H1 (cell line): ENCODE results near the gene MYO5A. TPM values are rescaled to one million over a fixed set of nuclear protein-coding genes. Genes with fewer than 3 reads are reported as not detected.

Experiments
- CTCF ChIA-PET: fragments of 300-600 bp; sonication (Branson Sonifier 250); formaldehyde crosslinking; loops from one replicate; lab custom pipeline; 2021; ENCODE audit not compliant: partially characterized antibody; lab: Charles Lee
- POLR2A ChIA-PET: fragments of 300-600 bp; sonication (Branson Sonifier 250); formaldehyde crosslinking; loops from one replicate; lab custom pipeline; 2021; ENCODE audit warnings: inconsistent platforms; ENCODE audit not compliant: partially characterized antibody; lab: Charles Lee
- DNase-seq, 2 experiments: peaks; one replicate each; pipeline versions ENCODE4 v3.0.0 to v3.0.0-alpha.2; 2010 to 2022; ENCODE audit warnings: low spot score in 2 of 2, low read depth in 1 of 2, mixed read lengths in 1 of 2
- FAIRE-seq: peaks from 2 replicates; lab custom pipeline; 2011; peaks lifted over from hg19 to GRCh38; lab: Jason Lieb, UNC
- H2AFZ ChIP-seq: 2 replicates; pipeline ENCODE4 v1.8.1; 2012; ENCODE audit warnings: low read length, inconsistent platforms
- H2AK5ac ChIP-seq: 2 replicates; pipeline ENCODE4 v1.6.1; 2013; ENCODE audit warnings: low read depth, low read length
- H2BK120ac ChIP-seq: replicated peaks from 2 replicates; pipeline ENCODE3; 2013; ENCODE audit warnings: low read depth, low read length, inconsistent platforms
- H2BK12ac ChIP-seq: 2 replicates; pipeline ENCODE4 v1.6.1; 2013; ENCODE audit warnings: low read depth, low read length
- H2BK15ac ChIP-seq: 2 replicates; pipeline ENCODE4 v1.6.1; 2013; ENCODE audit warnings: low read length
- H2BK20ac ChIP-seq: 2 replicates; pipeline ENCODE4 v1.6.1; 2013; ENCODE audit warnings: low read length
- H2BK5ac ChIP-seq: 2 replicates; pipeline ENCODE4 v1.6.1; 2013; ENCODE audit warnings: low read depth, low read length
- H3K14ac ChIP-seq: 2 replicates; pipeline ENCODE4 v1.6.1; 2013; ENCODE audit warnings: inconsistent platforms; ENCODE audit not compliant: insufficient read length
- H3K18ac ChIP-seq: 2 replicates; pipeline ENCODE4 v1.6.1; 2013; ENCODE audit warnings: low read length; ENCODE audit errors: extremely low read depth
- H3K23ac ChIP-seq: 2 replicates; pipeline ENCODE4 v1.6.1; 2013; ENCODE audit warnings: inconsistent platforms; ENCODE audit not compliant: insufficient read length
- H3K23me2 ChIP-seq: 2 replicates; pipeline ENCODE4 v1.6.1; 2013; ENCODE audit warnings: low read depth, low read length
- H3K27ac ChIP-seq: 2 replicates; pipeline ENCODE4 v1.6.1; 2011; ENCODE audit warnings: low read depth, low read length, inconsistent platforms
- H3K27me3 ChIP-seq, 4 experiments: replicated peaks in 1 of 4; 1 replicate in 1 of 4; 2 replicates in 3 of 4; pipeline versions ENCODE4 v1.6.1 to v1.8.1; 2011 to 2013; ENCODE audit warnings: low read length in 3 of 4, mild to moderate bottlenecking in 3 of 4, inconsistent platforms in 2 of 4, mixed read lengths in 2 of 4, moderate library complexity in 1 of 4; ENCODE audit not compliant: control insufficient read depth in 3 of 4, insufficient read depth in 3 of 4; ENCODE audit errors: extremely low read depth in 1 of 4
- H3K36me3 ChIP-seq, 4 experiments: 2 replicates each; pipeline versions ENCODE4 v1.6.1 to v1.8.1; 2011 to 2013; ENCODE audit warnings: mild to moderate bottlenecking in 4 of 4, low read length in 3 of 4, moderate library complexity in 2 of 4, control low read depth in 1 of 4, inconsistent platforms in 1 of 4; ENCODE audit not compliant: insufficient read depth in 4 of 4, control insufficient read depth in 2 of 4
- H3K4ac ChIP-seq: replicated peaks from 2 replicates; pipeline ENCODE3; 2013; ENCODE audit warnings: low read length, low read depth, mixed read lengths, inconsistent platforms; ENCODE audit not compliant: insufficient read length
- H3K4me1 ChIP-seq, 4 experiments: replicated peaks in 1 of 4; 1 replicate in 1 of 4; 2 replicates in 3 of 4; pipeline versions ENCODE4 v1.6.1 to v1.8.1; 2011 to 2013; ENCODE audit warnings: low read length in 3 of 4, inconsistent platforms in 2 of 4, mixed read lengths in 1 of 4; ENCODE audit not compliant: insufficient read depth in 4 of 4, control insufficient read depth in 3 of 4
- H3K4me2 ChIP-seq, 2 experiments: 2 replicates each; pipeline versions ENCODE4 v1.6.1 to v1.8.1; 2011 to 2013; ENCODE audit warnings: low read depth in 2 of 2, low read length in 2 of 2, control low read depth in 1 of 2, inconsistent platforms in 1 of 2, mild to moderate bottlenecking in 1 of 2; ENCODE audit not compliant: insufficient read depth in 1 of 2
- H3K4me3 ChIP-seq, 4 experiments: fragments of 200-600, 300-600 bp in 1 of 4; sonication (generic), shearing (Covaris generic), sonication (Bioruptor Twin) in 1 of 4; 2 replicates each; pipeline versions ENCODE4 v1.5.1 to v1.8.1; 2011 to 2016; ENCODE audit warnings: low read length in 4 of 4, low read depth in 3 of 4, control low read depth in 2 of 4, inconsistent platforms in 2 of 4, mild to moderate bottlenecking in 2 of 4, mixed read lengths in 1 of 4, moderate library complexity in 1 of 4; ENCODE audit not compliant: insufficient read depth in 2 of 4; ENCODE audit errors: extremely low read depth in 1 of 4
- H3K56ac ChIP-seq: replicated peaks from 2 replicates; pipeline ENCODE3; 2013; ENCODE audit warnings: low read depth, mild to moderate bottlenecking, mixed read lengths, low read length, inconsistent platforms; ENCODE audit not compliant: insufficient read length
- H3K79me1 ChIP-seq: 2 replicates; pipeline ENCODE4 v1.6.1; 2013; ENCODE audit warnings: low read depth, low read length, control low read depth
- H3K79me2 ChIP-seq, 2 experiments: 2 replicates each; pipeline versions ENCODE4 v1.6.1 to v1.8.1; 2012 to 2013; ENCODE audit warnings: low read length in 2 of 2, mild to moderate bottlenecking in 2 of 2, inconsistent platforms in 1 of 2; ENCODE audit not compliant: insufficient read depth in 2 of 2, control insufficient read depth in 1 of 2
- H3K9ac ChIP-seq, 4 experiments: replicated peaks in 1 of 4; 1 replicate in 1 of 4; 2 replicates in 3 of 4; pipeline versions ENCODE4 v1.6.1 to v1.8.1; 2011 to 2013; ENCODE audit warnings: low read depth in 3 of 4, low read length in 3 of 4, control low read depth in 2 of 4, mild to moderate bottlenecking in 2 of 4, moderate library complexity in 2 of 4, inconsistent platforms in 1 of 4; ENCODE audit errors: extremely low read depth in 1 of 4
- H3K9me3 ChIP-seq, 2 experiments: 2 replicates each; pipeline versions ENCODE4 v1.6.1 to v1.8.1; 2012 to 2013; ENCODE audit warnings: mild to moderate bottlenecking in 2 of 2, moderate library complexity in 2 of 2, control low read depth in 1 of 2, inconsistent platforms in 1 of 2, low read depth in 1 of 2, low read length in 1 of 2, mixed read lengths in 1 of 2; ENCODE audit not compliant: insufficient read depth in 2 of 2
- H4K20me1 ChIP-seq, 2 experiments: replicated peaks in 1 of 2; 2 replicates each; pipeline versions ENCODE3 to v1.8.1; 2011 to 2013; ENCODE audit warnings: inconsistent platforms in 2 of 2, low read length in 2 of 2, mild to moderate bottlenecking in 1 of 2; ENCODE audit not compliant: insufficient read depth in 2 of 2, control insufficient read depth in 1 of 2
- H4K5ac ChIP-seq: 2 replicates; pipeline ENCODE4 v1.6.1; 2013; ENCODE audit warnings: low read length, low read depth, mixed read lengths, inconsistent platforms; ENCODE audit not compliant: insufficient read length
- H4K8ac ChIP-seq: 2 replicates; pipeline ENCODE4 v1.8.0; 2013; ENCODE audit warnings: mild to moderate bottlenecking, moderate library complexity, low read length, inconsistent platforms; ENCODE audit not compliant: insufficient read depth; ENCODE audit errors: extremely low read depth
- H4K91ac ChIP-seq: replicated peaks from 2 replicates; pipeline ENCODE3; 2013; ENCODE audit warnings: low read length, mixed read lengths, inconsistent platforms; ENCODE audit not compliant: insufficient read length
- BRCA1 ChIP-seq: IDR thresholded peaks from 2 replicates; pipeline ENCODE4 v1.6.1; 2012; ENCODE audit warnings: low read depth, low read length, improper control_type of control experiment
- CHD1 ChIP-seq: IDR thresholded peaks from 2 replicates; pipeline ENCODE4 v1.6.1; 2012; ENCODE audit warnings: low read depth, low read length, improper control_type of control experiment
- CTCF ChIP-seq, 3 experiments: IDR thresholded peaks; 1 replicate in 2 of 3; 2 replicates in 1 of 3; pipeline versions ENCODE4 v1.5.1 to v1.6.1; 2011; ENCODE audit warnings: low read length in 3 of 3, mild to moderate bottlenecking in 3 of 3, inconsistent platforms in 2 of 3, low read depth in 1 of 3, moderate library complexity in 1 of 3; ENCODE audit not compliant: insufficient read depth in 1 of 3; ENCODE audit errors: control extremely low read depth in 1 of 3
- KDM5A ChIP-seq: fragments of 200-600 bp; IDR thresholded peaks from 2 replicates; pipeline ENCODE4 v1.7.1; 2012; ENCODE audit warnings: mild to moderate bottlenecking, low read length, inconsistent platforms, mixed read lengths
- NANOG ChIP-seq: IDR thresholded peaks from 2 replicates; pipeline ENCODE4 v1.6.1; 2011; ENCODE audit warnings: low read length, low read depth, mild to moderate bottlenecking, inconsistent platforms; ENCODE audit not compliant: insufficient read depth, poor library complexity, severe bottlenecking
- PHF8 ChIP-seq: fragments of 200-600 bp; sonication (generic); conservative IDR thresholded peaks from 2 replicates; pipeline ENCODE4 v1.7.1; 2012; ENCODE audit warnings: low read depth, mild to moderate bottlenecking, inconsistent platforms, low read length, moderate library complexity
- RFX5 ChIP-seq: IDR thresholded peaks from 2 replicates; pipeline ENCODE4 v1.6.1; 2011; ENCODE audit warnings: low read depth, low read length, improper control_type of control experiment, borderline replicate concordance
- RNF2 ChIP-seq: fragments of 200-900, 300-1000 bp; sonication (generic); IDR thresholded peaks from 2 replicates; pipeline ENCODE4 v1.7.1; 2016; ENCODE audit warnings: borderline replicate concordance, low read depth, mild to moderate bottlenecking, antibody characterized with exemption, low read length; ENCODE audit not compliant: poor library complexity, severe bottlenecking; ENCODE audit errors: missing control alignments
- SIN3A ChIP-seq, 2 experiments: IDR thresholded peaks in 1 of 2; conservative IDR thresholded peaks in 1 of 2; 2 replicates each; pipeline ENCODE4 v1.6.1; 2011 to 2012; ENCODE audit warnings: low read length in 2 of 2, improper control_type of control experiment in 1 of 2, low read depth in 1 of 2, mild to moderate bottlenecking in 1 of 2
- SP4 ChIP-seq: IDR thresholded peaks from 2 replicates; pipeline ENCODE4 v1.6.1; 2012; ENCODE audit warnings: low read length, inconsistent platforms
- YY1 ChIP-seq: IDR thresholded peaks from 2 replicates; pipeline ENCODE4 v1.6.1; 2011; ENCODE audit warnings: low read depth, mild to moderate bottlenecking, low read length
- WGBS, 2 experiments: shearing (Covaris generic) in 1 of 2; methylation state at CpG; one replicate each; pipeline versions ENCODE4 v1.1.6 to v1.1.7; 2013 to 2015; ENCODE audit warnings: low lambda C conversion rate in 2 of 2, mixed read lengths in 2 of 2, inconsistent platforms in 1 of 2, low coverage in 1 of 2, missing lambda C conversion rate in 1 of 2; ENCODE audit not compliant: insufficient replicate concordance in 2 of 2, insufficient coverage in 1 of 2, insufficient read length in 1 of 2; ENCODE audit errors: extremely low coverage in 1 of 2, missing lambda C conversion rate in 1 of 2; 5-methylcytosine and 5-hydroxymethylcytosine counted together
- polyA plus RNA-seq, 7 experiments: library from polyadenylated mRNA; depleted of rRNA in 3 of 7; stranded (reverse) in 5 of 7; unstranded in 2 of 7; fragments of >200 nt in 5 of 7; fragments of 200-250 nt in 2 of 7; gene quantifications; 1 replicate in 5 of 7; 2 replicates in 1 of 7; 4 replicates in 1 of 7; pipeline versions ENCODE4 v1.2.1 to v1.2.3, GENCODE V29; 2011 to 2013; ENCODE audit warnings: missing spikeins in 2 of 7, mixed read lengths in 2 of 7
- total RNA-seq: library from RNA; stranded (reverse); fragmentation: NEBNext Ultra II Directional; extraction: Animal tissue kit (Norgen Biotek cat#: 25700); gene quantifications from 2 replicates; pipeline ENCODE4 v1.2.1, GENCODE V29; 2021

The MYO5A gene
- total and polyA plus RNA-seq, 2 of the 8 experiments (the other 6 are each of a cell fraction or from before 2014, with no cell fraction given) = 11.4 to 24.7 TPM

- Histone ChIP-seq H4K91ac (no peak overlapping the region), H3K23ac (no peak overlapping the region), H3K23me2 (no peaks in the 10 kb centered on the region), H2BK5ac (no peak overlapping the region), H4K5ac (no peak overlapping the region), H3K27ac (no peak overlapping the region), H3K79me2 (peaks cover 3 to 17% of the 10 kb centered on the region in 2 experiments; a peak in 3 of 4 replicates), H2BK15ac (no peak overlapping the region), H3K79me1 (no peaks in the 10 kb centered on the region; the same call in 1 of the 2 replicates), H2BK20ac (no peak overlapping the region), H3K36me3 (no peaks in the 10 kb centered on the region), H3K4me3 (no peak overlapping the region), H2AK5ac (no peak overlapping the region), H3K4me2 (no peak overlapping the region), H3K9me3 (no peaks in the 10 kb centered on the region), H3K14ac (no peak overlapping the region), H2BK12ac (no peak overlapping the region), H3K9ac (no peak overlapping the region), H4K8ac (no peak overlapping the region), H3K56ac (no peak overlapping the region), H2BK120ac (no peak overlapping the region), H3K18ac (no peak overlapping the region), H3K4ac (no peak overlapping the region), H2AFZ (no peak overlapping the region), H4K20me1 (no peaks in the 10 kb centered on the region), H3K27me3 (no peaks in the 10 kb centered on the region), H3K4me1 (0 out of 7 replicates have a peak, but pooled peaks cover 0 to 4% (median 0%) of the 10 kb centered on the region in 4 experiments)
- DNase-seq = no peak
- ChIA-PET CTCF (interaction anchor here (0.9 to 1.4 kb wide), 3 partner anchors 19 to 298 kb away, joined by 3 read pairs; no protein-coding TSS in a partner anchor), POLR2A (no interaction called here)
- 82% methylated on average over 2 of the region's 2 CpGs; no CpG with 5 or more reads in 1 of the 2 experiments for WGBS, 2 experiments
- no peak for FAIRE-seq
- TF ChIP-seq YY1 = no peak
- TF ChIP-seq CHD1 = no peak
- no peak for TF ChIP-seq BRCA1
- no peak for TF ChIP-seq NANOG
- no peak for TF ChIP-seq RFX5
- TF ChIP-seq PHF8 = no peak
- TF ChIP-seq CTCF (IDR thresholded peaks at IDR 0.05; ENCODE audit: control extremely low read depth in 1 of 3, insufficient read depth in 1 of 3, low read depth in 1 of 3, low read length in 3 of 3) = no peak
- no peak for TF ChIP-seq SP4
- TF ChIP-seq RNF2 = no peak
- no peak for TF ChIP-seq KDM5A
- TF ChIP-seq SIN3A (conservative IDR thresholded peaks at IDR 0.05 in 1 of 2, IDR thresholded peaks at IDR 0.05 in 1 of 2; ENCODE audit: low read depth in 1 of 2, low read length in 2 of 2) = no peak
Measured at GRCh38 chr15:52515343-52515742, 13.3 kb downstream of the MYO5A start.
